Osteoblast (primary cell): ENCODE results near the gene ZNF524. TPM values are rescaled to one million over a fixed set of nuclear protein-coding genes. Genes with fewer than 3 reads are reported as not detected.
A peak's percentile ranks its signal among the peaks of the same experiment; 100 is the strongest.

Experiments used
- DNase-seq: peaks from one replicate; pipeline ENCODE4 v3.0.0; 2011; ENCODE audit warnings: low spot score, mixed read lengths; ENCODE audit not compliant: insufficient read length; ENCODE audit errors: missing footprints
- H2AFZ ChIP-seq: 2 replicates; pipeline ENCODE4 v1.6.0; 2011; ENCODE audit warnings: mild to moderate bottlenecking, low read length
- H3K27ac ChIP-seq: 2 replicates; pipeline ENCODE4 v1.5.1; 2011; ENCODE audit warnings: mild to moderate bottlenecking, low read depth, low read length, moderate library complexity
- H3K27me3 ChIP-seq: 2 replicates; pipeline ENCODE4 v1.6.0; 2012; ENCODE audit warnings: mild to moderate bottlenecking, control low read depth, inconsistent platforms, low read length, moderate library complexity; ENCODE audit not compliant: insufficient read depth
- H3K36me3 ChIP-seq: 2 replicates; pipeline ENCODE4 v1.5.1; 2011; ENCODE audit warnings: mild to moderate bottlenecking, low read length, control low read depth, moderate library complexity; ENCODE audit not compliant: insufficient read depth
- H3K4me1 ChIP-seq: 2 replicates; pipeline ENCODE4 v1.5.1; 2011; ENCODE audit warnings: mild to moderate bottlenecking, low read length, control low read depth, moderate library complexity; ENCODE audit not compliant: insufficient read depth
- H3K4me2 ChIP-seq: 2 replicates; pipeline ENCODE4 v1.6.0; 2011; ENCODE audit warnings: mild to moderate bottlenecking, low read length; ENCODE audit not compliant: insufficient read depth
- H3K4me3 ChIP-seq: fragments of 200-600 bp; sonication (generic); 3 replicates; pipeline ENCODE4 v1.5.1; 2012; ENCODE audit warnings: mild to moderate bottlenecking, low read length, inconsistent platforms; ENCODE audit not compliant: insufficient read depth
- H3K79me2 ChIP-seq: 2 replicates; pipeline ENCODE4 v1.6.0; 2012; ENCODE audit warnings: mild to moderate bottlenecking, low read length, control low read depth, inconsistent platforms; ENCODE audit not compliant: insufficient read depth
- H3K9me3 ChIP-seq: 2 replicates; pipeline ENCODE4 v1.5.1; 2011; ENCODE audit warnings: low read depth, low read length, control low read depth
- H4K20me1 ChIP-seq: 2 replicates; pipeline ENCODE4 v1.6.0; 2012; ENCODE audit warnings: mild to moderate bottlenecking, low read length, control low read depth; ENCODE audit not compliant: insufficient read depth
- total RNA-seq: library from RNA; depleted of rRNA; stranded (reverse); fragments of >200 nt; gene quantifications from 2 replicates; pipeline ENCODE4 v1.2.3, GENCODE V29; 2012
- TF ChIP-seq, protein P1 (sequence below): IDR thresholded peaks from 2 replicates; pipeline ENCODE4 v1.5.1; 2011; ENCODE audit warnings: mild to moderate bottlenecking, low read depth, low read length, moderate library complexity; ENCODE audit errors: extremely low read depth

ZNF524 gene
- total RNA-seq, 1 donor, result 11.2 TPM

- DNase-seq, result peak; percentile 29
- Histone ChIP-seq H3K9me3 (peaks cover 6% of the 10 kb centered on the region), H2AFZ (no peak overlapping the region), H3K27me3 (no peaks in the 10 kb centered on the region), H3K4me3 (no peak overlapping the region), H4K20me1 (peaks cover 26% of the 10 kb centered on the region), H3K79me2 (peaks cover 52% of the 10 kb centered on the region), H3K4me1 (no peaks in the 10 kb centered on the region), H3K4me2 (no peak overlapping the region), H3K27ac (no peak overlapping the region), H3K36me3 (peaks cover 15% of the 10 kb centered on the region)
- TF ChIP-seq, protein P1, sequence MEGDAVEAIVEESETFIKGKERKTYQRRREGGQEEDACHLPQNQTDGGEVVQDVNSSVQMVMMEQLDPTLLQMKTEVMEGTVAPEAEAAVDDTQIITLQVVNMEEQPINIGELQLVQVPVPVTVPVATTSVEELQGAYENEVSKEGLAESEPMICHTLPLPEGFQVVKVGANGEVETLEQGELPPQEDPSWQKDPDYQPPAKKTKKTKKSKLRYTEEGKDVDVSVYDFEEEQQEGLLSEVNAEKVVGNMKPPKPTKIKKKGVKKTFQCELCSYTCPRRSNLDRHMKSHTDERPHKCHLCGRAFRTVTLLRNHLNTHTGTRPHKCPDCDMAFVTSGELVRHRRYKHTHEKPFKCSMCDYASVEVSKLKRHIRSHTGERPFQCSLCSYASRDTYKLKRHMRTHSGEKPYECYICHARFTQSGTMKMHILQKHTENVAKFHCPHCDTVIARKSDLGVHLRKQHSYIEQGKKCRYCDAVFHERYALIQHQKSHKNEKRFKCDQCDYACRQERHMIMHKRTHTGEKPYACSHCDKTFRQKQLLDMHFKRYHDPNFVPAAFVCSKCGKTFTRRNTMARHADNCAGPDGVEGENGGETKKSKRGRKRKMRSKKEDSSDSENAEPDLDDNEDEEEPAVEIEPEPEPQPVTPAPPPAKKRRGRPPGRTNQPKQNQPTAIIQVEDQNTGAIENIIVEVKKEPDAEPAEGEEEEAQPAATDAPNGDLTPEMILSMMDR, result no peak
Observed at GRCh38 chr19:55611983-55612645, 12.0 kb downstream of the ZNF524 start.

- H2AFZ ChIP-seq, result no peak overlapping the region
- peak; percentile 76 for DNase-seq
- peaks cover 41% of the 10 kb centered on the region for H3K79me2 ChIP-seq
- H3K4me2 ChIP-seq, result no peak overlapping the region
- H3K27ac ChIP-seq, result no peak overlapping the region
- H3K27me3 ChIP-seq, result no peaks in the 10 kb centered on the region
- H4K20me1 ChIP-seq, result peaks cover 21% of the 10 kb centered on the region
- peaks cover 23% of the 10 kb centered on the region for H3K36me3 ChIP-seq
- TF ChIP-seq, protein P1, result no peak
- peaks cover 6% of the 10 kb centered on the region for H3K9me3 ChIP-seq
- no peaks in the 10 kb centered on the region for H3K4me1 ChIP-seq
- no peak overlapping the region for H3K4me3 ChIP-seq
Observed at GRCh38 chr19:55613396-55613795, 13.3 kb downstream of the ZNF524 start.

DNA sequence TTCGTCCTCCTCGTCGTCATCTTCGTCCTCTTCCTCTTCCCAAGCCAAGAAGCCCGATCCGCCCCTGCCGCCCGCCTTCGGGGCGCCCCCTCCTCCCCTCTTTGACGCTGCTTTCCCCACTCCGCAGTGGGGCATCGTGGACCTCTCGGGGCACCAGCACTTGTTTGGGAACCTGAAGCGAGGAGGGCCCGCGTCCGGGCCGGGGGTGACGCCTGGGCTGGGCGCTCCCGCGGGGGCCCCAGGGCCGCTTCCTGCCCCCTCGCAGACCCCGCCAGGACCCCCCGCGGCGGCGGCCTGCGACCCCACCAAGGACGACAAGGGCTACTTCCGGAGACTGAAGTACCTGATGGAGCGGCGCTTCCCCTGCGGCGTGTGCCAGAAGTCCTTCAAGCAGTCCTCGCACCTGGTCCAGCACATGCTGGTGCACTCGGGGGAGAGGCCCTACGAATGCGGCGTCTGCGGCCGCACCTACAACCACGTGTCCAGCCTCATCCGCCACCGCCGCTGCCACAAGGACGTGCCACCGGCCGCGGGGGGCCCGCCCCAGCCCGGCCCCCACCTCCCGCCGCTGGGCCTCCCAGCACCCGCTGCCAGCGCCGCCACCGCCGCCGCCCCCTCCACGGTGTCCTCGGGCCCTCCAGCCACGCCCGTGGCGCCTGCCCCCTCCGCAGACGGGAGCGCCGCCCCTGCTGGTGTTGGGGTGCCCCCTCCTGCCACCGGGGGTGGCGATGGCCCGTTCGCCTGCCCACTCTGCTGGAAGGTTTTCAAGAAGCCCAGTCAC lies 14.0 kb downstream of the ZNF524 start:
- Histone ChIP-seq H3K27ac (no peak overlapping the region), H2AFZ (no peak overlapping the region), H3K4me3 (no peak overlapping the region), H3K9me3 (peaks cover 6% of the 10 kb centered on the region), H4K20me1 (peaks cover 20% of the 10 kb centered on the region), H3K79me2 (peaks cover 34% of the 10 kb centered on the region), H3K4me2 (no peak overlapping the region), H3K36me3 (peaks cover 19% of the 10 kb centered on the region), H3K4me1 (no peaks in the 10 kb centered on the region), H3K27me3 (no peaks in the 10 kb centered on the region)
- TF ChIP-seq, protein P1, result no peak
- peak; percentile 52 for DNase-seq
